Testis (tissue), 2 donors: Measurements from ENCODE around the gene ITGA1.

Source experiments
- CTCF ChIP-seq, 3 experiments: fragments of 450-650 bp in 2 of 3; fragments of 200-600 bp in 1 of 3; sonication (generic) in 1 of 3; IDR thresholded peaks; one replicate each; pipeline ENCODE4 v1.5.1; 2016 to 2019; ENCODE audit warnings: antibody characterized with exemption in 3 of 3, mild to moderate bottlenecking in 2 of 3, moderate library complexity in 1 of 3
- POLR2A ChIP-seq: fragments of 450-650 bp; IDR thresholded peaks from one replicate; pipeline ENCODE4 v1.6.1; 2017; ENCODE audit warnings: antibody characterized with exemption, mild to moderate bottlenecking, moderate library complexity

GRCh38 chr5:52988335-52989024 is 200.8 kb downstream of the ITGA1 start:
- TF ChIP-seq CTCF (IDR thresholded peaks at IDR 0.05) (no peak), POLR2A (no peak)
